ENCODE data around the gene IKBKG. TPM values are rescaled to one million over a fixed set of nuclear protein-coding genes. Genes with fewer than 3 reads are reported as not detected.
A peak's percentile ranks its signal among the peaks of the same experiment; 100 is the strongest.

The IKBKG gene
- total and polyA plus RNA-seq, 2 of the 13 experiments (the other 11 are each of a cell fraction or from before 2014, with no cell fraction given) = 30.6 to 44.3 TPM

DNA sequence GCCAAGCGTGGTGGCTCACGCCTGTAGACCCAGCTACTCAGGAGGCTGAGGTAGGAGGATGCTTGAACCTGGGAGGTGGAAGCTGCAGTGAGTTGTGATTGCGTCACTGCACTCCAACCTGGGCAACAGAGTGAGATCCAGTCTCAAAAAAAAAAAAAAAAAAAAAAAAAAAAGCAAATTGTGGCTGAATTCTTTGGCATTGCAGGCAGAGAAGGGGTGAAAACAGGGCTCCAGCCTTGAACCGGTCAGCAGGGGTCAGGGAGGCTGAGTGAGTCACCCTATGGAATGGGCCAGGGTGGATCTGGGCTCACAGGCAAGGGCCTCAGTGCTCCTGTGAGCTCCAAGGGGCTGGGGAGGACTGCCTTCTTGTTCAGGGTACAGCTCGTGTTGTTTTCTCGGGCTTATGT lies 18.2 kb upstream of the IKBKG start:
- DNase-seq (ENCODE audit: low spot score) (peak; percentile 45), FAIRE-seq (peak; percentile 59), ATAC-seq (peak; percentile 55)
- H4K20me1 ChIP-seq (ENCODE audit: insufficient read depth, low read length) = no peaks in the 10 kb centered on the region
- peaks cover 54% of the 10 kb centered on the region for H3K4me1 ChIP-seq (ENCODE audit: insufficient read depth, low read length)
- no TSS peak for BruUV-seq (replicated peaks)
- no peak overlapping the region for H3K9ac ChIP-seq (ENCODE audit: insufficient read depth, low read depth, low read length)
- in situ Hi-C loops (cut with HindIII; ENCODE audit: extremely low pct_ligation_motif_present, low pct_unique_long_range_greater_than_20kb) = loop anchor here (25.0 kb wide), 1 partner anchor 117 kb away; the partner anchor contains the start of genes DNASE1L1 and TAFAZZIN
- H2AFZ ChIP-seq (ENCODE audit: low read length) = no peak overlapping the region
- intact Hi-C loops (cut with micrococcal nuclease; ENCODE audit: unreplicated experiment) = no loop called here
- ChIA-PET POLR2A (interaction anchor here (1.2 to 6.0 kb wide), 7 partner anchors 12 to 160 kb away, joined by 3 to 38 read pairs (median 5); partner anchors contain the start of genes FAM3A and UBL4A), CTCF (ENCODE audit: low intra/inter-chr PET ratio, low total read pairs) (no interaction called here)
- peaks cover 4 to 13% of the 10 kb centered on the region in 2 experiments; a peak in 2 of 5 replicates for H3K36me3 ChIP-seq (replicated peaks in 1 of 2; ENCODE audit: control insufficient read depth in 1 of 2, insufficient read depth in 2 of 2, low read length in 2 of 2)
- H3K27me3 ChIP-seq (ENCODE audit: control insufficient read depth in 1 of 2, insufficient read depth in 2 of 2, low read length in 2 of 2) = no peaks in the 10 kb centered on the region
- no peaks in the 10 kb centered on the region for H3K79me2 ChIP-seq (ENCODE audit: insufficient read depth, low read length)
- H3K4me2 ChIP-seq (ENCODE audit: low read depth, low read length) = no peak overlapping the region
- 68% methylated on average over 4 of the region's 6 CpGs for WGBS (ENCODE audit: low lambda C conversion rate)
- no peaks in the 10 kb centered on the region for H3K9me3 ChIP-seq (ENCODE audit: low read length)
- H3K27ac ChIP-seq (ENCODE audit: extremely low read length, insufficient read depth, low read length) = no peak overlapping the region
- H3K4me3 ChIP-seq (replicated peaks in 1 of 3; ENCODE audit: insufficient read depth in 1 of 3, low read depth in 2 of 3, low read length in 3 of 3) = no peak overlapping the region
- no peak for TF ChIP-seq MXI1 (IDR thresholded peaks at IDR 0.05; ENCODE audit: borderline replicate concordance, low read depth, low read length)
- no peak for TF ChIP-seq ZNF275 (CRISPR knock-in tag; IDR thresholded peaks at IDR 0.05; ENCODE audit: borderline replicate concordance)
- TF ChIP-seq RXRA (CRISPR knock-in tag; IDR thresholded peaks at IDR 0.05) = peak; percentile 48; the same call in 1 of the 2 replicates
- TF ChIP-seq EP300 (IDR thresholded peaks at IDR 0.05; ENCODE audit: low read depth in 2 of 2, low read length in 2 of 2) = no peak
- TF ChIP-seq EP300 (CRISPR knock-in tag; IDR thresholded peaks at IDR 0.05; ENCODE audit: borderline replicate concordance) = no peak
- TF ChIP-seq, protein P1, sequence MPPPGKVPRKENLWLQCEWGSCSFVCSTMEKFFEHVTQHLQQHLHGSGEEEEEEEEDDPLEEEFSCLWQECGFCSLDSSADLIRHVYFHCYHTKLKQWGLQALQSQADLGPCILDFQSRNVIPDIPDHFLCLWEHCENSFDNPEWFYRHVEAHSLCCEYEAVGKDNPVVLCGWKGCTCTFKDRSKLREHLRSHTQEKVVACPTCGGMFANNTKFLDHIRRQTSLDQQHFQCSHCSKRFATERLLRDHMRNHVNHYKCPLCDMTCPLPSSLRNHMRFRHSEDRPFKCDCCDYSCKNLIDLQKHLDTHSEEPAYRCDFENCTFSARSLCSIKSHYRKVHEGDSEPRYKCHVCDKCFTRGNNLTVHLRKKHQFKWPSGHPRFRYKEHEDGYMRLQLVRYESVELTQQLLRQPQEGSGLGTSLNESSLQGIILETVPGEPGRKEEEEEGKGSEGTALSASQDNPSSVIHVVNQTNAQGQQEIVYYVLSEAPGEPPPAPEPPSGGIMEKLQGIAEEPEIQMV (CRISPR knock-in tag; IDR thresholded peaks at IDR 0.05; ENCODE audit: low read depth) = no peak
- TF ChIP-seq ZNF788 (CRISPR knock-in tag; IDR thresholded peaks at IDR 0.05; ENCODE audit: borderline replicate concordance) = no peak
- TF ChIP-seq ZNF121 (CRISPR knock-in tag; IDR thresholded peaks at IDR 0.05) = peak; percentile 91
- TF ChIP-seq, protein P2, sequence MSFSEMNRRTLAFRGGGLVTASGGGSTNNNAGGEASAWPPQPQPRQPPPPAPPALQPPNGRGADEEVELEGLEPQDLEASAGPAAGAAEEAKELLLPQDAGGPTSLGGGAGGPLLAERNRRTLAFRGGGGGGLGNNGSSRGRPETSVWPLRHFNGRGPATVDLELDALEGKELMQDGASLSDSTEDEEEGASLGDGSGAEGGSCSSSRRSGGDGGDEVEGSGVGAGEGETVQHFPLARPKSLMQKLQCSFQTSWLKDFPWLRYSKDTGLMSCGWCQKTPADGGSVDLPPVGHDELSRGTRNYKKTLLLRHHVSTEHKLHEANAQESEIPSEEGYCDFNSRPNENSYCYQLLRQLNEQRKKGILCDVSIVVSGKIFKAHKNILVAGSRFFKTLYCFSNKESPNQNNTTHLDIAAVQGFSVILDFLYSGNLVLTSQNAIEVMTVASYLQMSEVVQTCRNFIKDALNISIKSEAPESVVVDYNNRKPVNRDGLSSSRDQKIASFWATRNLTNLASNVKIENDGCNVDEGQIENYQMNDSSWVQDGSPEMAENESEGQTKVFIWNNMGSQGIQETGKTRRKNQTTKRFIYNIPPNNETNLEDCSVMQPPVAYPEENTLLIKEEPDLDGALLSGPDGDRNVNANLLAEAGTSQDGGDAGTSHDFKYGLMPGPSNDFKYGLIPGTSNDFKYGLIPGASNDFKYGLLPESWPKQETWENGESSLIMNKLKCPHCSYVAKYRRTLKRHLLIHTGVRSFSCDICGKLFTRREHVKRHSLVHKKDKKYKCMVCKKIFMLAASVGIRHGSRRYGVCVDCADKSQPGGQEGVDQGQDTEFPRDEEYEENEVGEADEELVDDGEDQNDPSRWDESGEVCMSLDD (CRISPR knock-in tag; IDR thresholded peaks at IDR 0.05; ENCODE audit: borderline replicate concordance) = no peak
- TF ChIP-seq ZNF362 (CRISPR knock-in tag; IDR thresholded peaks at IDR 0.05; ENCODE audit: borderline replicate concordance) = peak; percentile 53; the same call in 1 of the 2 replicates
- peak; percentile 83 for TF ChIP-seq RARA (CRISPR knock-in tag; IDR thresholded peaks at IDR 0.05)
- TF ChIP-seq, protein P3, sequence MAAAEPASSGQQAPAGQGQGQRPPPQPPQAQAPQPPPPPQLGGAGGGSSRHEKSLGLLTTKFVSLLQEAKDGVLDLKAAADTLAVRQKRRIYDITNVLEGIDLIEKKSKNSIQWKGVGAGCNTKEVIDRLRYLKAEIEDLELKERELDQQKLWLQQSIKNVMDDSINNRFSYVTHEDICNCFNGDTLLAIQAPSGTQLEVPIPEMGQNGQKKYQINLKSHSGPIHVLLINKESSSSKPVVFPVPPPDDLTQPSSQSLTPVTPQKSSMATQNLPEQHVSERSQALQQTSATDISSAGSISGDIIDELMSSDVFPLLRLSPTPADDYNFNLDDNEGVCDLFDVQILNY (CRISPR knock-in tag; conservative IDR thresholded peaks at IDR 0.05) = no peak
- TF ChIP-seq ZNF549 (CRISPR knock-in tag; IDR thresholded peaks at IDR 0.05) = no peak
- TF ChIP-seq, protein P4, sequence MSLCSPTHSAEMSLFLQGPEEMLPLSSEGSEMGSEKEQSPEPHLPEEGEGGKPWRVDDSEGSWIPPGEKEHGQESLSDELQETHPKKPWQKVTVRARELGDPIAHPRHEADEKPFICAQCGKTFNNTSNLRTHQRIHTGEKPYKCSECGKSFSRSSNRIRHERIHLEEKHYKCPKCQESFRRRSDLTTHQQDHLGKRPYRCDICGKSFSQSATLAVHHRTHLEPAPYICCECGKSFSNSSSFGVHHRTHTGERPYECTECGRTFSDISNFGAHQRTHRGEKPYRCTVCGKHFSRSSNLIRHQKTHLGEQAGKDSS (CRISPR knock-in tag; IDR thresholded peaks at IDR 0.05; ENCODE audit: borderline replicate concordance, low read depth) = 0 out of 2 replicates have a peak, but pooled peaks have one; percentile 39
- TF ChIP-seq, protein P5, sequence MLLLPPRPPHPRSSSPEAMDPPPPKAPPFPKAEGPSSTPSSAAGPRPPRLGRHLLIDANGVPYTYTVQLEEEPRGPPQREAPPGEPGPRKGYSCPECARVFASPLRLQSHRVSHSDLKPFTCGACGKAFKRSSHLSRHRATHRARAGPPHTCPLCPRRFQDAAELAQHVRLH (CRISPR knock-in tag; IDR thresholded peaks at IDR 0.05; ENCODE audit: borderline replicate concordance, low read depth) = no peak
